ENCODE results near the gene CRK. TPM values are rescaled to one million over a fixed set of nuclear protein-coding genes. Genes with fewer than 3 reads are reported as not detected.
A peak's percentile ranks its signal among the peaks of the same experiment; 100 is the strongest.

Gene CRK
- total RNA-seq, 1 donor from 2014 or later: 81.3 TPM

- DNase-seq (peak; percentile 20), ATAC-seq (no peak)
- Histone ChIP-seq H3K4me1 (peaks cover 6% of the 10 kb centered on the region), H3K27ac (no peak overlapping the region), H3K27me3 (no peaks in the 10 kb centered on the region), H3K36me3 (peaks cover under 1% of the 10 kb centered on the region), H3K9me3 (no peaks in the 10 kb centered on the region), H3K4me3 (no peak overlapping the region)
- intact Hi-C loops (cut with DNase I): no loop called here
- no peak for TF ChIP-seq CTCF (IDR thresholded peaks at IDR 0.05)
Measured at GRCh38 chr17:1414634-1415033, 41.4 kb downstream of the CRK start.

- H3K27ac ChIP-seq: no peak overlapping the region
- H3K4me3 ChIP-seq: no peak overlapping the region
- no peaks in the 10 kb centered on the region for H3K9me3 ChIP-seq
- intact Hi-C loops (cut with DNase I): no loop called here
- no peaks in the 10 kb centered on the region for H3K36me3 ChIP-seq
- DNase-seq: peak; percentile 19
- peak; percentile 7 for ATAC-seq
- no peaks in the 10 kb centered on the region for H3K27me3 ChIP-seq
- no peak for TF ChIP-seq CTCF (IDR thresholded peaks at IDR 0.05)
- peaks cover 6% of the 10 kb centered on the region for H3K4me1 ChIP-seq
Measured at GRCh38 chr17:1414001-1414574, 41.9 kb downstream of the CRK start.

DNA sequence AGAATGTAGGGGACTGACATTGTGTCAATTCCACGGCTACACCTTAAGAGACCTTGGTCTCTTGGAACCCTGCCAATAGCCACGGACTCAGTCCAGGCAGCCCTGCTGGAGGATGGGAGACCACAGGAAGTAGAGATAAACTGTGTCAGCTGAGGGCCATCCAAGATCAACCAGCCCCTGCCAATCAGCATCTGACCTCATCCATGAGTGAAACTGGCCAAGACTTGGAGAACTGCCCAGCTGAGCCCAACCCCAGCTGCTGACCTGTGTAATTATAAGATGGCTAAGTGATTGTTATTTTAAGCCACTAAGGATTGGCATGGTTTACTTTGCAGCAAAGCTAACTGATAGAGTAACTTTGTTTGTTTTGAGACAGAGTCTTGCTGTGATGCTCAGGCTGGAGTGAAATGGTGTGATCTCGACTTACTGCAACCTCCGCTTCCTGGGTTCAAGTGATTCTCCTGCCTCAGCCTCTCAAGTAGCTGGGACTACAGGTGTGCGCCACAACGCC, 42.7 kb downstream of the CRK start:
- Histone ChIP-seq H3K4me3 (no peak overlapping the region), H3K36me3 (no peaks in the 10 kb centered on the region), H3K9me3 (no peaks in the 10 kb centered on the region), H3K4me1 (peaks cover 6% of the 10 kb centered on the region), H3K27me3 (no peaks in the 10 kb centered on the region), H3K27ac (peak overlapping the region; percentile 17)
- ATAC-seq (peak; percentile 85), DNase-seq (peak; percentile 71)
- intact Hi-C loops (cut with DNase I): no loop called here
- TF ChIP-seq CTCF (IDR thresholded peaks at IDR 0.05): no peak

GRCh38 chr17:1412185-1413110, 43.6 kb downstream of the CRK start:
- ATAC-seq: peak; percentile 64
- Histone ChIP-seq H3K9me3 (no peaks in the 10 kb centered on the region), H3K27me3 (no peaks in the 10 kb centered on the region), H3K36me3 (no peaks in the 10 kb centered on the region), H3K27ac (peak overlapping the region; percentile 17), H3K4me1 (peaks cover 6% of the 10 kb centered on the region), H3K4me3 (no peak overlapping the region)
- DNase-seq: peak; percentile 79
- no peak for TF ChIP-seq CTCF (IDR thresholded peaks at IDR 0.05)
- intact Hi-C loops (cut with DNase I): no loop called here

- Histone ChIP-seq H3K4me3 (no peak overlapping the region), H3K36me3 (no peaks in the 10 kb centered on the region), H3K27me3 (no peaks in the 10 kb centered on the region), H3K9me3 (no peaks in the 10 kb centered on the region), H3K27ac (no peak overlapping the region), H3K4me1 (peaks cover 10% of the 10 kb centered on the region)
- intact Hi-C loops (cut with DNase I): no loop called here
- DNase-seq: no peak
- ATAC-seq: no peak
- no peak for TF ChIP-seq CTCF (IDR thresholded peaks at IDR 0.05)
Measured at GRCh38 chr17:1402262-1402586, 53.8 kb downstream of the CRK start.
